Small intestine (tissue), 7 donors: Measurements from ENCODE around the gene STC2. TPM values are rescaled to one million over a fixed set of nuclear protein-coding genes. Genes with fewer than 3 reads are reported as not detected.

Experiments used
- DNase-seq, 2 donors: peaks; one replicate each; pipeline versions ENCODE4 v3.0.0 to v3.0.0-alpha.2; 2013
- FAIRE-seq: peaks from 2 replicates; lab custom pipeline; 2012; peaks lifted over from hg19 to GRCh38; lab: Jason Lieb, UNC
- H3K27ac ChIP-seq, 3 donors: one replicate each; pipeline ENCODE4 v1.5.1; 2013; ENCODE audit warnings: low read length in 2 of 3, mild to moderate bottlenecking in 2 of 3, control low read depth in 1 of 3, inconsistent platforms in 1 of 3, low read depth in 1 of 3, moderate library complexity in 1 of 3
- H3K27me3 ChIP-seq, 3 donors: one replicate each; pipeline ENCODE4 v1.6.1; 2013; ENCODE audit warnings: low read length in 3 of 3, inconsistent platforms in 1 of 3; ENCODE audit not compliant: control insufficient read depth in 3 of 3, insufficient read depth in 3 of 3
- H3K36me3 ChIP-seq, 3 donors: one replicate each; pipeline ENCODE4 v1.6.1; 2013; ENCODE audit warnings: low read length in 3 of 3, inconsistent platforms in 1 of 3, low read depth in 1 of 3, mild to moderate bottlenecking in 1 of 3, moderate library complexity in 1 of 3; ENCODE audit not compliant: control insufficient read depth in 3 of 3, insufficient read depth in 2 of 3
- H3K4me1 ChIP-seq, 3 donors: one replicate each; pipeline ENCODE4 v1.6.1; 2013; ENCODE audit warnings: low read length in 2 of 3, inconsistent platforms in 1 of 3, low read depth in 1 of 3, mild to moderate bottlenecking in 1 of 3, moderate library complexity in 1 of 3; ENCODE audit not compliant: control insufficient read depth in 3 of 3, insufficient read depth in 2 of 3
- H3K4me3 ChIP-seq, 3 donors: one replicate each; pipeline ENCODE4 v1.5.1; 2013; ENCODE audit warnings: low read length in 3 of 3, control low read depth in 1 of 3, inconsistent platforms in 1 of 3, low read depth in 1 of 3, mild to moderate bottlenecking in 1 of 3, moderate library complexity in 1 of 3
- H3K9me3 ChIP-seq, 2 donors: one replicate each; pipeline ENCODE4 v1.6.1; 2013; ENCODE audit warnings: low read depth in 1 of 2, low read length in 1 of 2; ENCODE audit not compliant: control insufficient read depth in 2 of 2, insufficient read depth in 1 of 2
- WGBS, 3 donors: extraction: QIAGEN DNeasy Blood & Tissue Kit; methylation state at CpG; one replicate each; pipeline ENCODE4 v1.1.7; 2013; 5-methylcytosine and 5-hydroxymethylcytosine counted together
- polyA plus RNA-seq, 4 donors: library from polyadenylated mRNA; stranded (reverse) in 3 of 4; unstranded in 1 of 4; fragments of 200-250 nt in 3 of 4; fragments of 120-200 nt in 1 of 4; gene quantifications; one replicate each; pipeline versions ENCODE4 v1.2.1 to v1.2.3, GENCODE V29; 2013
- donor health status: healthy with polysubstance abuse.
- donor health status: control.
- donor health status: control.
- donor health status: Bipolar disorder and iron deficiency.
- donor health status: healthy.

STC2 gene
- polyA plus RNA-seq, 4 donors: 0.65 to 12.1 (median 1.4) TPM; not detected in 1

DNA sequence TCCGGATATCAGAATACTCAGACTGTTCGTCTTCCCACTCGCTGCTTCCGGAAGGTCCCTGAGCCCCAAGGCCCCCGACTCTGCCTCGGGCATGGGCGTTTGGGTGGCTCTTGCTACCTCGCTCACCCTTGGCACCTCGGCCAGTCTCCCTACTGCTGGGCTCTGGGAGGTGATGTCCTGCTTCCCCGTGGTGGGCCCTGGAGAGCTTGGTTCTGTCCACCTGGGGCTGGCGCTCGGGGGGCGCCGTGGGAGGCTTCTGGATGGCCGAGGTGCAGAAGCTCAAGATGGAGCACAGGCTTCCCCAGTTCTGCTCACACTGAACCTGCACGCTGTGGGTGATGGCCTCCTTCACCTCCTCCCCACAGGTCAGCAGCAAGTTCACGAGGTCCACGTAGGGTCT, 10.4 kb downstream of the STC2 start:
- no peak for FAIRE-seq
- H3K36me3 ChIP-seq: no peaks in the 10 kb centered on the region
- H3K4me3 ChIP-seq: no peak overlapping the region
- no peaks in the 10 kb centered on the region for H3K9me3 ChIP-seq
- H3K4me1 ChIP-seq: peaks cover 0 to 4% (median 0%) of the 10 kb centered on the region in 3 donors
- DNase-seq: no peak
- H3K27me3 ChIP-seq: peaks cover 0 to 12% (median 2%) of the 10 kb centered on the region in 3 donors
- H3K27ac ChIP-seq: no peak overlapping the region
- WGBS, 3 donors: 89 to 97% (median 92%) methylated on average over 18 of the region's 18 CpGs

DNA sequence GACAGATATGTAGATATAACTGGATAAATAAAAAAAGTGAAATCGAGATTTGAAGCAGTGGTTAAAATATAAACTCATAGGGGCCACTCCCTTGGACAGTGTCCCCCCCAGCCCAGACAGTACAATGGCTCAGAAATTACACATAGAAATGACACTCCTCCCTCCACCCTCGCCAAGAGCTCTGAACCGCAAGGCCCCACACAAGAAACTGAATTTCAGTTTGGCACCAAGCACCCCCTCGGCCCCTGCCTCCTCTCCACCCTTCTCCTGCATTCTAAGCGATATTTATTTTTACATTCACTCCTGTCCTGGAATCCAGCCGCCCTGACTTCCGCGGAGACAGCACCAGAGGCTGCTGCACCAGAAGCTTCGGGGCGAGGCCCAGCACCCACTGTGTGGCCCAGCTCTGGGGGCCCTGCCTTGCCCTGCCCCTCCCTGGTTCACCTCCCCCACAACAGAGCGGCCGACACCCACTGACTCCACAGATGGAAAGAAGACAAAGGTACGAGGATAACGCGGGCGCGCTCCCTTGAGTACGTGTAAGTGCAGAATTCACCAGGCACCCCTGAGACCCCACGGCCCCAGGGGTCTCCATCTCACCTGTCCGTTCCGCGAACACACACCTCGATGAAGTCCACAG, 11.0 kb downstream of the STC2 start:
- Histone ChIP-seq H3K27ac (no peak overlapping the region), H3K4me3 (no peak overlapping the region)
- 82 to 89% (median 83%) methylated on average over 23 of the region's 23 CpGs for WGBS, 3 donors

DNA sequence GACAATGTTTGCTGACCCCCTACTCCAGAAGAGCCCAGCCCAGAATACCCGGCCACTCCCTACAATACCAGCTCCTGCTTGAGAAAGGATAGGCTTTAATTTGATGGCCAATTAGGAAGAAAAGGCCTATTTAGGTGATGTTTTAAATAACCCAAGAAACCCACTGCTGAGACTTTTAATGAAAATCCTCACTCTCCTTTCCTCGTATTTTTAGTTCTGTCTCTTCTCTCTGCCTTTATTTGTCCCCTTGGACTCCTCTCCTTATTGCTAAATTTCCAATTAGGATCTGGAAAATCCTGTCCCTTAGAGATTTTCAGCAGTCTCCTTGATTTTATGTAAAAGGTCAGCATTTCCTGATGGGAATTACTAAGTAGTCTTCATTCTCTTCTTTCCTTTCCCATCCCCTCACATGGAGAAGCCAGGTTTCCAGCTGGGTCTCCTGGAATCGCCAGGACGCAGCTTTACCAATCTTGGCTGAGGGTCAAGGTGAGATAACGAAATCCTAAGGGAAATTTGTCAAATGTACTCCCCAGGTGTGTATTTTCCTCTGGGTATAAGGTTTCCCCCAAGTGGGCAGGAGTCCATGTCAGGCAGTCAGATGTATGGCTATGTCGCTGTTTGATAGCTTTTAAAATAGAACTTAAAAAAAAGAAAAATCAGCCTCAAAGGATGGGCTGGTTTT, 11.7 kb downstream of the STC2 start:
- Histone ChIP-seq H3K27me3 (peaks cover 0 to 10% (median 0%) of the 10 kb centered on the region in 3 donors), H3K36me3 (no peaks in the 10 kb centered on the region), H3K9me3 (no peaks in the 10 kb centered on the region), H3K4me3 (no peak overlapping the region), H3K4me1 (peaks cover 0 to 4% (median 0%) of the 10 kb centered on the region in 3 donors), H3K27ac (no peak overlapping the region)
- FAIRE-seq (no peak), DNase-seq (no peak)
- WGBS, 3 donors: 45 to 61% (median 53%) methylated on average over 6 of the region's 6 CpGs

More for the DNA sequence above, 11.0 kb downstream of the STC2 start:
- no peak for FAIRE-seq
- H3K36me3 ChIP-seq: no peaks in the 10 kb centered on the region
- peaks cover 0 to 4% (median 0%) of the 10 kb centered on the region in 3 donors for H3K4me1 ChIP-seq
- H3K9me3 ChIP-seq: no peaks in the 10 kb centered on the region
- no peak for DNase-seq
- H3K27me3 ChIP-seq: peaks cover 0 to 12% (median 0%) of the 10 kb centered on the region in 3 donors

DNA sequence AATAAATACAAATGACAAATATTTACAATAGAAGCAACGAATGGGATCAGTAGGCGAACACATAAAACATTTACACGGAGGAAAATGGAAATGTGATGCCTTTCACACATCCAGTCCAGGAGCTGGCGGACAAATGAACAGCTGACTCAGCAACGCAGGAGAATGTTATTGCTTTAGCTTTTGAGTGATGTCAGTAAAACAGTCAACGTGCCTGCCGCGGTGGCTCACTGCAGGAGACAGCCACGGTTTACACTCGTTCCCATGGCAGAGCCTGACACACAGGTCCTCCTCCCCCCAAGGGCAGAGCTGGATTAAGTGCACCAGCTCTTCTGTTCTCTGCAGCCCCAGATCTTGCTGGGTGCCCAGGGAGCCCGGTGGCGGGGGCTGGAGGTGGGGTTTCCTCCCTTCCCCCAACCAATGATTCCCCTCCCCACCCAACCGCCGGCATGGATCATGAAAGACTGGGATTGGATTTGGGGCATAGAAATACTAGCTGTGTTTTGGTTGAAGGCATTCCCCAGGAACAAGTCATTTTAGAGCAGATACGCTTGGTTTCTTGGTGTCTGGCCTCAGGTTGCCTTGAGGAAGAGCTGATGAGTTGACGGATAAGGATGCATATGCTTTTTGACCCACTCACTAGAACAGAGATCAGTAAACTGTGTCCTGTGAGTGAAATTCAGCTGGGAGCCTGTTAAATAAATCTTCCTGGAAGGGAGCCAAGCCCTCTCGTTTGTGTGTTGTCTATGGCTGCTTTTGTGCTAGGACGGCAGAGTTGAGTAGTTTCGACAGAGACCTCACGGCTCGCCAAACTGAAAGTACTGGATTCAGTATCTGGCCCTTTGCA, 12.5 kb downstream of the STC2 start:
- Histone ChIP-seq H3K4me3 (no peak overlapping the region), H3K27me3 (peaks cover 0 to 10% (median 0%) of the 10 kb centered on the region in 3 donors), H3K4me1 (peaks cover 0 to 4% (median 0%) of the 10 kb centered on the region in 3 donors), H3K27ac (no peak overlapping the region), H3K36me3 (no peaks in the 10 kb centered on the region), H3K9me3 (no peaks in the 10 kb centered on the region)
- WGBS, 3 donors: 32 to 39% (median 36%) methylated on average over 21 of the region's 21 CpGs
- FAIRE-seq (no peak), DNase-seq (peak in 1 of 2 donors; percentile 30)

DNA sequence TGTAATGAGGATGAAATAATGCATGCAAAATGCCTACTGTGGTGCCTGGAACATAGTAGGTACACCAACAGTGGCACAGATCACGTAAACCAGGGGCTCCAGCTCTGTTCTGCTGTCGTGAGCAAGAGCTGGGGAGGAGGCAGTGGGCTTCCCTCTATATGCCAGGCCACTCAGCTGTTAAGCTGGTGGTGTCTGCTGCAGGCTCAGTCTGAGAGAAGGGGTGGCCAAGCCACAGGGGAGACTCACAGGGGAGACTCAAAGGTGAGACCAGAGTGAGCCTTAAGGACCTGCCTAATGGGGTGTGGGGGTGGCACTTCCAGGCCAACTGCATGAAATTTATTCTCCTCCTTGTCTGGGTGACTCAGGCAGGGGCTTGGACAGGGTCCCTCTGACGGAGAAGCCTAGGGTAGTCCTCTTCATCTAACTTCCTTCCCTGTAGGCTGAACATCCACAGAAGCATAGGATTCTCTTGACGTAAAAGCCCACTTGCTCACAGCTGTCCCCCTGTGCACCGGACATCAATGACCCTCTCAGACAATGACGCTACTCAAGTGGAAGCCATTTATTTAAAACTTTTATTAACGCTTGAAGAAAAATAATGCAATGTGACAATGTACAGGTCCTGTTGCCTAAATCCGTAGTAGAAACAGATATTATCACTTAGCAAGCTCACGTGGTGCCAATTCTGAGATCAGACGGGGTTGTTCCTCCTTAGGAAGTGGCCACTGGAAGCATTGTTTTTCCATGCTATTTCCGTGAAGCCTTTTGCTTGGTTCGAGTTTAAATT, 13.9 kb downstream of the STC2 start:
- peaks cover 0 to 4% (median 0%) of the 10 kb centered on the region in 3 donors for H3K27me3 ChIP-seq
- no peak overlapping the region for H3K27ac ChIP-seq
- FAIRE-seq (no peak), DNase-seq (no peak)
- H3K9me3 ChIP-seq: no peaks in the 10 kb centered on the region
- no peak overlapping the region for H3K4me3 ChIP-seq
- H3K4me1 ChIP-seq: peaks cover 0 to 4% (median 0%) of the 10 kb centered on the region in 3 donors
- 68 to 72% (median 71%) methylated on average over 12 of the region's 12 CpGs for whole genome bisulfite sequencing, 3 donors
- no peaks in the 10 kb centered on the region for H3K36me3 ChIP-seq

DNA sequence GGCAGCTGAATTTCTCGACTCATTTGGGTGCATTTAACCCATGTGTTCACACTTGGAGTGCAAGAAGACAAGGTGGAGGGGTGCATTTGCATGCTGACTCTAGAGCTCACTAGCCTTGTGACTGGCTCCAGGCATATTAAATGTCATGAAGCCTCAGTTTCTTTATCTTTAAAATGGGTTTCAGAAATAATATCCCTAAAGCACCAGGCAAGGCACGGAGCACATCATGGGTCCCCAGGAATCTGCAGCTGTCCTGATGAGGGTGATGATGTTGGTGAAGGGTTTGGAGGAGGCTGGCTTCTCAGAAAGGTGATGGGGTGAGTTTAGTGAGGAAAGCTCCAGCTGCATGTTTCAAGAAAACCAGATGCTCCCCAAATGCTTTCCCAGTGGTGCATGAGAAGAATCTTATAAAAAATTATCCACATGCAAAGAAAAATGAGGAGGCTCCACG, 14.8 kb downstream of the STC2 start:
- Histone ChIP-seq H3K36me3 (no peaks in the 10 kb centered on the region), H3K4me1 (peaks cover 0 to 4% (median 0%) of the 10 kb centered on the region in 3 donors), H3K4me3 (no peak overlapping the region), H3K9me3 (no peaks in the 10 kb centered on the region), H3K27ac (no peak overlapping the region), H3K27me3 (peaks cover 0 to 4% (median 0%) of the 10 kb centered on the region in 3 donors)
- FAIRE-seq (no peak), DNase-seq (no peak)
- 58 to 72% (median 59%) methylated on average over 3 of the region's 3 CpGs for WGBS, 3 donors

DNA sequence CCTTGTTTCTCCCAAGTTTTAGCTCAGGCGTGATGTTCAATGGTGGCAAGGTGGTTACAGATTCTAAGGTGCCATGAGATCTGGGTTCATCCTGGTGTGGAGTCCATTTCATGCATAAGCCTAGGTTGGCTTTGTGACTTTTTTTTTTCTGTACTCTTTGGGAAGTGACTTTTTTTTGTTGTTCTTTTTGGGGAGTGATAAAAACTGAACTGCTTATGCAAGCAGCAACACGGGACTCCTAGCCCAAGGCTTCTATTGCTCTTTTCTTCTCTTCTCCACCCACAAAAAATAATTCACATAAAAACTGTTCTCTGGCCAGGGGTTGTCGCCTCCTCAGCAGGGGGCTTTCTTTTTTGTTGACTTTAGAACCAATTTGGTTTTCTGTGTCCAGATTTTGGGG, 15.4 kb downstream of the STC2 start:
- H3K4me1 ChIP-seq: peaks cover 0 to 4% (median 0%) of the 10 kb centered on the region in 3 donors
- peaks cover 0 to 4% (median 0%) of the 10 kb centered on the region in 3 donors for H3K27me3 ChIP-seq
- H3K36me3 ChIP-seq: no peaks in the 10 kb centered on the region
- no peak overlapping the region for H3K27ac ChIP-seq
- DNase-seq: no peak
- 60 to 79% (median 67%) methylated on average over 3 of the region's 3 CpGs for WGBS, 3 donors
- H3K9me3 ChIP-seq: peaks cover 0 to 4% of the 10 kb centered on the region in 2 donors
- no peak for FAIRE-seq
- H3K4me3 ChIP-seq: no peak overlapping the region
